H1 (cell line): ENCODE measurements around the gene PDK4. TPM values are rescaled to one million over a fixed set of nuclear protein-coding genes. Genes with fewer than 3 reads are reported as not detected.

Source experiments
- MAFK ChIP-seq: IDR thresholded peaks from 2 replicates; pipeline ENCODE4 v1.6.1; 2012; ENCODE audit warnings: low read depth, mild to moderate bottlenecking, improper control_type of control experiment, low read length
- RXRA ChIP-seq: IDR thresholded peaks from 2 replicates; pipeline ENCODE4 v1.6.1; 2011; ENCODE audit warnings: low read depth, mild to moderate bottlenecking, low read length, moderate library complexity; ENCODE audit not compliant: insufficient read depth
- TCF12 ChIP-seq: IDR thresholded peaks from 2 replicates; pipeline ENCODE4 v1.6.1; 2011; ENCODE audit warnings: low read depth, mild to moderate bottlenecking, low read length
- polyA plus RNA-seq, 7 experiments: library from polyadenylated mRNA; depleted of rRNA in 3 of 7; stranded (reverse) in 5 of 7; unstranded in 2 of 7; fragments of >200 nt in 5 of 7; fragments of 200-250 nt in 2 of 7; gene quantifications; 1 replicate in 5 of 7; 2 replicates in 1 of 7; 4 replicates in 1 of 7; pipeline versions ENCODE4 v1.2.1 to v1.2.3, GENCODE V29; 2011 to 2013; ENCODE audit warnings: missing spikeins in 2 of 7, mixed read lengths in 2 of 7
- total RNA-seq: library from RNA; stranded (reverse); fragmentation: NEBNext Ultra II Directional; extraction: Animal tissue kit (Norgen Biotek cat#: 25700); gene quantifications from 2 replicates; pipeline ENCODE4 v1.2.1, GENCODE V29; 2021
- TF ChIP-seq, protein P1 (sequence below), 3 experiments: IDR thresholded peaks; 1 replicate in 2 of 3; 2 replicates in 1 of 3; pipeline versions ENCODE4 v1.5.1 to v1.6.1; 2011; ENCODE audit warnings: low read length in 3 of 3, mild to moderate bottlenecking in 3 of 3, inconsistent platforms in 2 of 3, low read depth in 1 of 3, moderate library complexity in 1 of 3; ENCODE audit not compliant: insufficient read depth in 1 of 3; ENCODE audit errors: control extremely low read depth in 1 of 3

Gene PDK4
- total and polyA plus RNA-seq, 2 of the 8 experiments (the other 6 are each of a cell fraction or from before 2014, with no cell fraction given): 0.26 TPM; not detected in 1

DNA sequence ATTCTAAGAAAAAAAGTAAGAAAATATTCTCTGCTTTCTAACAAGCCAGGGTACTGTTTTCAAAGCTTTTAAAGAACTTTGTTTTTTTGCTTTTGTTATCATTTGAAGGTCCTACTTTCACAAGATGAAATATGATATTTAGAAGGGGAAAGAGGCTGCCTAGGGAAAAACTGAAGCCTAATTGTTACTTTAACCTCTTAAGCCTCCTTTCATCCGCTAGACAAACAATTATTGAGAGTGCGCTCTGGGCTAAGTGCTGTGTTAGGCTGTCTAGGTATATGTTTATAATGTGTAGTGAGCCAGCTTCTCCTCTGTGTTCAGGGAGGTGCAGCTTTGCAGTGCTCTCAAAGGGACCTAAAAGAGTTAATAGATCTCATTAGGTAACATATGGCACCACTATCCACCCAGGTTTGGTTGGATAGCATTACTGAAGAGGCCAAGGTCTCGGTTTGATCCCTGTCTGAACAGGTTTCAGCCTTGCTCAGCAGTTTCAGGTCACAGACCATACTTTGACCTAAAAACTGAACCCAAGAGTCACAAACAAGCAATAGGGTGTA, 17.9 kb downstream of the PDK4 start (continued):
- TF ChIP-seq, protein P1, sequence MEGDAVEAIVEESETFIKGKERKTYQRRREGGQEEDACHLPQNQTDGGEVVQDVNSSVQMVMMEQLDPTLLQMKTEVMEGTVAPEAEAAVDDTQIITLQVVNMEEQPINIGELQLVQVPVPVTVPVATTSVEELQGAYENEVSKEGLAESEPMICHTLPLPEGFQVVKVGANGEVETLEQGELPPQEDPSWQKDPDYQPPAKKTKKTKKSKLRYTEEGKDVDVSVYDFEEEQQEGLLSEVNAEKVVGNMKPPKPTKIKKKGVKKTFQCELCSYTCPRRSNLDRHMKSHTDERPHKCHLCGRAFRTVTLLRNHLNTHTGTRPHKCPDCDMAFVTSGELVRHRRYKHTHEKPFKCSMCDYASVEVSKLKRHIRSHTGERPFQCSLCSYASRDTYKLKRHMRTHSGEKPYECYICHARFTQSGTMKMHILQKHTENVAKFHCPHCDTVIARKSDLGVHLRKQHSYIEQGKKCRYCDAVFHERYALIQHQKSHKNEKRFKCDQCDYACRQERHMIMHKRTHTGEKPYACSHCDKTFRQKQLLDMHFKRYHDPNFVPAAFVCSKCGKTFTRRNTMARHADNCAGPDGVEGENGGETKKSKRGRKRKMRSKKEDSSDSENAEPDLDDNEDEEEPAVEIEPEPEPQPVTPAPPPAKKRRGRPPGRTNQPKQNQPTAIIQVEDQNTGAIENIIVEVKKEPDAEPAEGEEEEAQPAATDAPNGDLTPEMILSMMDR (IDR thresholded peaks at IDR 0.05; ENCODE audit: control extremely low read depth in 1 of 3, insufficient read depth in 1 of 3, low read depth in 1 of 3, low read length in 3 of 3): no peak
- TF ChIP-seq RXRA: no peak
- TF ChIP-seq TCF12: no peak
- TF ChIP-seq MAFK: no peak
